A673 (cell line): ENCODE measurements around the gene RD3L. TPM values are rescaled to one million over a fixed set of nuclear protein-coding genes. Genes with fewer than 3 reads are reported as not detected.

Source experiments
- BruUV-seq: library from RNA; stranded (reverse); fragments of 400-500 nt; replicated peaks from 2 replicates; lab custom pipeline; 2021; lab: Mats Ljungman, UMichigan
- CTCF ChIA-PET: fragments of 300-600 bp; sonication (Branson Sonifier 250); formaldehyde crosslinking; loops from one replicate; lab custom pipeline; 2022; ENCODE audit warnings: antibody characterized with exemption; lab: Charles Lee
- POLR2A ChIA-PET: fragments of 300-600 bp; sonication (Branson Sonifier 250); formaldehyde crosslinking; loops from one replicate; lab custom pipeline; 2022; ENCODE audit warnings: antibody characterized with exemption; ENCODE audit not compliant: low non-redundant PET; lab: Charles Lee
- DNase-seq: peaks from one replicate; pipeline ENCODE4 v3.0.0-alpha.2; 2015; ENCODE audit warnings: low spot score
- H3K27ac ChIP-seq: fragments of 200-600 bp; sonication (generic); 2 replicates; pipeline ENCODE4 v1.5.1; 2016; ENCODE audit warnings: mixed run types, low read depth, mild to moderate bottlenecking, mixed read lengths, antibody characterized with exemption, low read length; ENCODE audit not compliant: poor library complexity, severe bottlenecking
- H3K27me3 ChIP-seq: fragments of 200-600 bp; sonication (generic); replicated peaks from 2 replicates; pipeline ENCODE4 v1.6.1; 2017; ENCODE audit warnings: mixed run types, low read depth, mild to moderate bottlenecking, mixed read lengths, antibody characterized with exemption, low read length; ENCODE audit not compliant: insufficient read depth, poor library complexity
- H3K36me3 ChIP-seq: fragments of 200-600 bp; sonication (generic); 2 replicates; pipeline ENCODE4 v1.6.1; 2016; ENCODE audit warnings: mixed run types, mild to moderate bottlenecking, mixed read lengths, antibody characterized with exemption, low read length; ENCODE audit not compliant: insufficient read depth, poor library complexity, severe bottlenecking
- H3K4me1 ChIP-seq: fragments of 200-600 bp; sonication (generic); 2 replicates; pipeline ENCODE4 v1.6.1; 2017; ENCODE audit warnings: mixed run types, mild to moderate bottlenecking, mixed read lengths, antibody characterized with exemption, low read length; ENCODE audit not compliant: insufficient read depth, poor library complexity, severe bottlenecking
- H3K4me3 ChIP-seq: fragments of 200-600 bp; sonication (generic); 2 replicates; pipeline ENCODE4 v1.5.1; 2016; ENCODE audit warnings: low read depth, mixed run types, mild to moderate bottlenecking, mixed read lengths, low read length; ENCODE audit not compliant: poor library complexity, severe bottlenecking
- H3K9me3 ChIP-seq: fragments of 200-600 bp; sonication (generic); 2 replicates; pipeline ENCODE4 v1.6.1; 2016; ENCODE audit warnings: mixed run types, low read depth, mild to moderate bottlenecking, mixed read lengths, antibody characterized with exemption, low read length; ENCODE audit not compliant: poor library complexity, severe bottlenecking
- CTCF ChIP-seq: fragments of 300-800, 200-600 bp; sonication (generic); conservative IDR thresholded peaks from 2 replicates; pipeline ENCODE4 v1.5.1; 2017; ENCODE audit warnings: low read depth, mild to moderate bottlenecking, antibody characterized with exemption, low read length, moderate library complexity, mixed read lengths
- EZH2 ChIP-seq: fragments of 200-600 bp; sonication (generic); IDR thresholded peaks from 2 replicates; pipeline ENCODE4 v1.6.1; 2017; ENCODE audit warnings: borderline replicate concordance, low read depth, mild to moderate bottlenecking, mixed read lengths, antibody characterized with exemption, low read length; ENCODE audit not compliant: poor library complexity, severe bottlenecking
- intact Hi-C: fragments of 100-400 bp; cut with micrococcal nuclease; formaldehyde crosslinking; loops from one replicate; pipeline ENCODE4 v1.10.0; 2022; ENCODE audit not compliant: unreplicated experiment
- total RNA-seq: library from RNA; stranded (reverse); gene quantifications from 2 replicates; pipeline ENCODE4 v1.2.3, GENCODE V29; 2021

RD3L gene
- total RNA-seq, 1 experiment from 2014 or later = not detected

- no TSS peak for BruUV-seq
- POLR2A ChIA-PET = no interaction called here
- CTCF ChIA-PET = no interaction called here
- no peaks in the 10 kb centered on the region for H3K36me3 ChIP-seq
- no peak for DNase-seq
- no peaks in the 10 kb centered on the region for H3K27me3 ChIP-seq
- no peak for TF ChIP-seq CTCF
- TF ChIP-seq EZH2 = no peak
- no peak overlapping the region for H3K4me3 ChIP-seq
- H3K27ac ChIP-seq = no peak overlapping the region
- no peaks in the 10 kb centered on the region for H3K9me3 ChIP-seq
- intact Hi-C loops = no loop called here
- no peaks in the 10 kb centered on the region for H3K4me1 ChIP-seq
These were observed 47.6 kb downstream of the RD3L start for GRCh38 chr14:103894723-103895059.

GRCh38 chr14:103894034-103894722 lies 48.2 kb downstream of the RD3L start:
- no TSS peak for BruUV-seq
- POLR2A ChIA-PET = no interaction called here
- no peak for DNase-seq

GRCh38 chr14:103892247-103892646 lies 50.1 kb downstream of the RD3L start:
- no peak overlapping the region for H3K4me3 ChIP-seq
- intact Hi-C loops = no loop called here
- CTCF ChIA-PET = no interaction called here

More at GRCh38 chr14:103894034-103894722, 48.2 kb downstream of the RD3L start:
- Histone ChIP-seq H3K27ac (no peak overlapping the region), H3K9me3 (no peaks in the 10 kb centered on the region), H3K27me3 (no peaks in the 10 kb centered on the region), H3K4me3 (no peak overlapping the region), H3K36me3 (no peaks in the 10 kb centered on the region), H3K4me1 (no peaks in the 10 kb centered on the region)
- CTCF ChIA-PET = no interaction called here
- intact Hi-C loops = no loop called here
- TF ChIP-seq EZH2 (no peak), CTCF (no peak)

More at GRCh38 chr14:103892247-103892646, 50.1 kb downstream of the RD3L start:
- Histone ChIP-seq H3K9me3 (no peaks in the 10 kb centered on the region), H3K27me3 (no peaks in the 10 kb centered on the region), H3K27ac (no peak overlapping the region), H3K4me1 (no peaks in the 10 kb centered on the region), H3K36me3 (no peaks in the 10 kb centered on the region)
- no peak for DNase-seq
- BruUV-seq = no TSS peak
- POLR2A ChIA-PET = no interaction called here
- TF ChIP-seq EZH2 = no peak
- TF ChIP-seq CTCF = no peak
